ENCODE data around the gene ADARB2.

The ADARB2 gene

GRCh38 chr10:1664333-1664964, 72.9 kb downstream of the ADARB2 start:
- no peak for DNase-seq (ENCODE audit: low read depth in 1 of 2, low spot score in 1 of 2)

GRCh38 chr10:1663226-1663625, 74.1 kb downstream of the ADARB2 start:
- no peak for DNase-seq (ENCODE audit: low read depth in 1 of 2, low spot score in 1 of 2)

- DNase-seq (ENCODE audit: low read depth in 1 of 2, low spot score in 1 of 2), result no peak
These were observed 74.8 kb downstream of the ADARB2 start for GRCh38 chr10:1662438-1663025.

GRCh38 chr10:1661859-1662437, 75.4 kb downstream of the ADARB2 start:
- no peak for DNase-seq (ENCODE audit: low read depth in 1 of 2, low spot score in 1 of 2)

GRCh38 chr10:1661416-1661815, 75.9 kb downstream of the ADARB2 start:
- no peak for DNase-seq (ENCODE audit: low read depth in 1 of 2, low spot score in 1 of 2)

GRCh38 chr10:1660815-1661214, 76.5 kb downstream of the ADARB2 start:
- DNase-seq (ENCODE audit: low read depth in 1 of 2, low spot score in 1 of 2), result no peak

- DNase-seq (ENCODE audit: low read depth in 1 of 2, low spot score in 1 of 2), result no peak
These were observed 76.9 kb downstream of the ADARB2 start for GRCh38 chr10:1660386-1660785.

GRCh38 chr10:1659221-1659791, 78.0 kb downstream of the ADARB2 start:
- DNase-seq (ENCODE audit: low read depth in 1 of 2, low spot score in 1 of 2), result no peak

- no peak for DNase-seq (ENCODE audit: low read depth in 1 of 2, low spot score in 1 of 2)
These were observed 78.7 kb downstream of the ADARB2 start for GRCh38 chr10:1658658-1659057.

- no peak for DNase-seq (ENCODE audit: low read depth in 1 of 2, low spot score in 1 of 2)
These were observed 79.8 kb downstream of the ADARB2 start for GRCh38 chr10:1657479-1657878.

- no peak for DNase-seq (ENCODE audit: low read depth in 1 of 2, low spot score in 1 of 2)
These were observed 82.0 kb downstream of the ADARB2 start for GRCh38 chr10:1655367-1655766.

- DNase-seq (ENCODE audit: low read depth in 1 of 2, low spot score in 1 of 2), result no peak
These were observed 82.4 kb downstream of the ADARB2 start for GRCh38 chr10:1654811-1655356.

- DNase-seq (ENCODE audit: low read depth in 1 of 2, low spot score in 1 of 2), result no peak
These were observed 83.1 kb downstream of the ADARB2 start for GRCh38 chr10:1654247-1654646.

- no peak for DNase-seq (ENCODE audit: low read depth in 1 of 2, low spot score in 1 of 2)
These were observed 84.0 kb downstream of the ADARB2 start for GRCh38 chr10:1653321-1653720.

GRCh38 chr10:1652151-1652550, 85.2 kb downstream of the ADARB2 start:
- DNase-seq (ENCODE audit: low read depth in 1 of 2, low spot score in 1 of 2), result no peak

- no peak for DNase-seq (ENCODE audit: low read depth in 1 of 2, low spot score in 1 of 2)
These were observed 85.9 kb downstream of the ADARB2 start for GRCh38 chr10:1651270-1651966.

GRCh38 chr10:1650542-1651269, 86.6 kb downstream of the ADARB2 start:
- no peak for DNase-seq (ENCODE audit: low read depth in 1 of 2, low spot score in 1 of 2)

- DNase-seq (ENCODE audit: low read depth in 1 of 2, low spot score in 1 of 2), result no peak
These were observed 88.7 kb downstream of the ADARB2 start for GRCh38 chr10:1648648-1649047.

- DNase-seq (ENCODE audit: low read depth in 1 of 2, low spot score in 1 of 2), result no peak
These were observed 91.0 kb downstream of the ADARB2 start for GRCh38 chr10:1646332-1646731.

GRCh38 chr10:1645896-1646295, 91.4 kb downstream of the ADARB2 start:
- no peak for DNase-seq (ENCODE audit: low read depth in 1 of 2, low spot score in 1 of 2)

- DNase-seq (ENCODE audit: low read depth in 1 of 2, low spot score in 1 of 2), result no peak
These were observed 93.1 kb downstream of the ADARB2 start for GRCh38 chr10:1644191-1644711.

Measured in activated CD4-positive, alpha-beta T cell treated with anti-CD3 and anti-CD28 coated beads, Interleukin-2, amount 50 U/mL, for 24 hours (primary cell).